ENCODE results near the gene MARCHF10.

The MARCHF10 gene

GRCh38 chr17:62756198-62756597 is 51.9 kb downstream of the MARCHF10 start:
- TF ChIP-seq, protein P1, sequence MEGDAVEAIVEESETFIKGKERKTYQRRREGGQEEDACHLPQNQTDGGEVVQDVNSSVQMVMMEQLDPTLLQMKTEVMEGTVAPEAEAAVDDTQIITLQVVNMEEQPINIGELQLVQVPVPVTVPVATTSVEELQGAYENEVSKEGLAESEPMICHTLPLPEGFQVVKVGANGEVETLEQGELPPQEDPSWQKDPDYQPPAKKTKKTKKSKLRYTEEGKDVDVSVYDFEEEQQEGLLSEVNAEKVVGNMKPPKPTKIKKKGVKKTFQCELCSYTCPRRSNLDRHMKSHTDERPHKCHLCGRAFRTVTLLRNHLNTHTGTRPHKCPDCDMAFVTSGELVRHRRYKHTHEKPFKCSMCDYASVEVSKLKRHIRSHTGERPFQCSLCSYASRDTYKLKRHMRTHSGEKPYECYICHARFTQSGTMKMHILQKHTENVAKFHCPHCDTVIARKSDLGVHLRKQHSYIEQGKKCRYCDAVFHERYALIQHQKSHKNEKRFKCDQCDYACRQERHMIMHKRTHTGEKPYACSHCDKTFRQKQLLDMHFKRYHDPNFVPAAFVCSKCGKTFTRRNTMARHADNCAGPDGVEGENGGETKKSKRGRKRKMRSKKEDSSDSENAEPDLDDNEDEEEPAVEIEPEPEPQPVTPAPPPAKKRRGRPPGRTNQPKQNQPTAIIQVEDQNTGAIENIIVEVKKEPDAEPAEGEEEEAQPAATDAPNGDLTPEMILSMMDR (IDR thresholded peaks at IDR 0.05; ENCODE audit: control insufficient read depth, insufficient read depth, low read depth, low read length, missing control alignments) = no peak
- DNase-seq (ENCODE audit: low read depth) = no peak
- H3K4me3 ChIP-seq (ENCODE audit: control insufficient read depth, low read depth, low read length) = no peak overlapping the region

- H3K4me3 ChIP-seq (ENCODE audit: control insufficient read depth, low read depth, low read length) = no peak overlapping the region
- TF ChIP-seq, protein P1 (IDR thresholded peaks at IDR 0.05; ENCODE audit: control insufficient read depth, insufficient read depth, low read depth, low read length, missing control alignments) = no peak
- no peak for DNase-seq (ENCODE audit: low read depth)
These were observed 52.8 kb downstream of the MARCHF10 start for GRCh38 chr17:62755141-62755851.

- TF ChIP-seq, protein P1 (IDR thresholded peaks at IDR 0.05; ENCODE audit: control insufficient read depth, insufficient read depth, low read depth, low read length, missing control alignments) = no peak
- H3K4me3 ChIP-seq (ENCODE audit: control insufficient read depth, low read depth, low read length) = no peak overlapping the region
- DNase-seq (ENCODE audit: low read depth) = no peak
These were observed 53.5 kb downstream of the MARCHF10 start for GRCh38 chr17:62754631-62755030.

GRCh38 chr17:62753562-62753961 is 54.6 kb downstream of the MARCHF10 start:
- no peak overlapping the region for H3K4me3 ChIP-seq (ENCODE audit: control insufficient read depth, low read depth, low read length)
- no peak for DNase-seq (ENCODE audit: low read depth)
- TF ChIP-seq, protein P1 (IDR thresholded peaks at IDR 0.05; ENCODE audit: control insufficient read depth, insufficient read depth, low read depth, low read length, missing control alignments) = no peak

- no peak overlapping the region for H3K4me3 ChIP-seq (ENCODE audit: control insufficient read depth, low read depth, low read length)
- TF ChIP-seq, protein P1 (IDR thresholded peaks at IDR 0.05; ENCODE audit: control insufficient read depth, insufficient read depth, low read depth, low read length, missing control alignments) = no peak
- DNase-seq (ENCODE audit: low read depth) = no peak
These were observed 56.9 kb downstream of the MARCHF10 start for GRCh38 chr17:62751060-62751691.

DNA sequence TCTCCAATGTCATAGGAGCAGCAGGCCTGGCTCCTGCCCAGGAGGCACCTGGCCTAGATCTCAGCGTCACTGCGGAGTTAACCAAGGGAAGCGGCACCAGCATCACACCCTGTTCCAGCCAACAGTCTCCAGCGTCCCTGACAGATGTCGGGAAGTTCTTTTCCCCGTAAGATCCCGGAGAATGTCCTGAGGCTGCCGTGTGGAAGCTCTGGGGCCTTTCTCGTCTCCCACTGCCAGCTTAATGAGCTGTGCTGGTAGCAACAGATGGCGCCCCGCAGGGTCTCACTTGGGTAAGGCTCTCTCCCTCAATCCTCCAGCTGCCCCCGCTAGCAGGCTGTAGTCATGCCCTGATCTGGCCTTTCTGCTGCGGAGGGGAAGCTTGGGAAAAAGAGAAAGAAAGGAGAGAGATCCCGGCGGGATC is 57.5 kb downstream of the MARCHF10 start:
- DNase-seq (ENCODE audit: low read depth) = no peak
- H3K4me3 ChIP-seq (ENCODE audit: control insufficient read depth, low read depth, low read length) = no peak overlapping the region
- TF ChIP-seq, protein P1 (IDR thresholded peaks at IDR 0.05; ENCODE audit: control insufficient read depth, insufficient read depth, low read depth, low read length, missing control alignments) = no peak
